K562 (cell line): ENCODE results near the gene CHDH. TPM values are rescaled to one million over a fixed set of nuclear protein-coding genes. Genes with fewer than 3 reads are reported as not detected.

Experiments used
- ATAC-seq: fragments of 200-7000 bp; cut with Tn5 transposase; 3 replicates; pipeline ENCODE4 v1.9.1; 2020; ENCODE audit warnings: moderate library complexity
- BruUV-seq: library from RNA; stranded (reverse); fragments of 400-500 nt; replicated peaks from 2 replicates; lab custom pipeline; 2021; lab: Mats Ljungman, UMichigan
- CTCF ChIA-PET: fragments of 300-600 bp; formaldehyde crosslinking; extraction: SDS; loops from one replicate; lab custom pipeline; 2021; ENCODE audit warnings: low intra/inter-chr PET ratio; lab: Yijun Ruan, JAX
- POLR2A ChIA-PET: fragments of 300-600, 350-650 bp; sonication (Branson Sonifier 250); formaldehyde crosslinking; extraction: SDS; loops from one replicate; lab custom pipeline; 2021; ENCODE audit warnings: antibody characterized with exemption, inconsistent platforms; lab: Yijun Ruan, JAX
- DNase-seq, 4 experiments: peaks; one replicate each; pipeline versions ENCODE4 v3.0.0 to v3.0.0-alpha.2; 2011 to 2018; ENCODE audit warnings: low spot score in 3 of 4, mixed read lengths in 3 of 4; ENCODE audit errors: extremely low read depth in 1 of 4
- FAIRE-seq: peaks from 2 replicates; lab custom pipeline; 2011; peaks lifted over from hg19 to GRCh38; lab: Jason Lieb, UNC
- H2AFZ ChIP-seq: 2 replicates; pipeline ENCODE4 v1.6.0; 2011; ENCODE audit warnings: low read depth, low read length, control low read depth, inconsistent platforms
- H3K27ac ChIP-seq: fragments of 200-600 bp; 3 replicates; pipeline ENCODE4 v1.8.0; 2011; ENCODE audit warnings: low read depth, mild to moderate bottlenecking, control low read depth, inconsistent platforms, low read length, moderate library complexity, mixed read lengths; ENCODE audit errors: extremely low read depth
- H3K27me3 ChIP-seq, 2 experiments: fragments of 300-600 bp in 1 of 2; 2 replicates in 1 of 2; 3 replicates in 1 of 2; pipeline versions ENCODE4 v1.6.0 to v1.8.0; 2011; ENCODE audit warnings: inconsistent platforms in 2 of 2, low read length in 2 of 2, mild to moderate bottlenecking in 1 of 2, mixed read lengths in 1 of 2, moderate library complexity in 1 of 2; ENCODE audit not compliant: control insufficient read depth in 2 of 2, insufficient read depth in 2 of 2
- H3K36me3 ChIP-seq: fragments of 300-600 bp; 3 replicates; pipeline ENCODE4 v1.8.0; 2011; ENCODE audit warnings: mild to moderate bottlenecking, low read length, inconsistent platforms; ENCODE audit not compliant: control insufficient read depth, insufficient read depth
- H3K4me1 ChIP-seq, 2 experiments: fragments of 200-600 bp in 1 of 2; replicated peaks in 1 of 2; 2 replicates in 1 of 2; 3 replicates in 1 of 2; pipeline versions ENCODE4 v1.5.1 to v1.8.0; 2011; ENCODE audit warnings: inconsistent platforms in 2 of 2, low read length in 2 of 2, mild to moderate bottlenecking in 1 of 2, mixed read lengths in 1 of 2, moderate library complexity in 1 of 2; ENCODE audit not compliant: control insufficient read depth in 2 of 2, insufficient read depth in 2 of 2
- H3K4me2 ChIP-seq: 2 replicates; pipeline ENCODE4 v1.6.1; 2011; ENCODE audit warnings: low read length, control low read depth, inconsistent platforms, mixed read lengths; ENCODE audit not compliant: insufficient read depth
- H3K4me3 ChIP-seq: fragments of 200-600 bp; sonication (generic), shearing (Covaris generic); 2 replicates; pipeline ENCODE4 v1.5.1; 2016; ENCODE audit warnings: control low read depth, inconsistent platforms
- H3K79me2 ChIP-seq: fragments of 200-600 bp; 3 replicates; pipeline ENCODE4 v1.8.0; 2011; ENCODE audit warnings: low read length, inconsistent platforms; ENCODE audit not compliant: control insufficient read depth, insufficient read depth
- H3K9ac ChIP-seq, 2 experiments: 2 replicates each; pipeline versions ENCODE4 v1.6.0 to v1.6.1; 2011; ENCODE audit warnings: low read depth in 2 of 2, low read length in 2 of 2, control low read depth in 1 of 2, inconsistent platforms in 1 of 2, mild to moderate bottlenecking in 1 of 2, mixed read lengths in 1 of 2; ENCODE audit not compliant: insufficient read depth in 1 of 2
- H3K9me1 ChIP-seq: one replicate; pipeline ENCODE4 v1.6.0; 2011; ENCODE audit warnings: inconsistent platforms, mild to moderate bottlenecking, low read length, moderate library complexity; ENCODE audit not compliant: control insufficient read depth, insufficient read depth
- H3K9me3 ChIP-seq: replicated peaks from 2 replicates; pipeline ENCODE4 v1.5.1; 2011; ENCODE audit warnings: low read depth, low read length, inconsistent platforms; ENCODE audit not compliant: control insufficient read depth, insufficient read depth
- H4K20me1 ChIP-seq: replicated peaks from 2 replicates; pipeline ENCODE4 v1.6.1; 2011; ENCODE audit warnings: low read length, inconsistent platforms, mixed read lengths; ENCODE audit not compliant: control insufficient read depth, insufficient read depth
- ADNP ChIP-seq: fragments of 200-800 bp; sonication (Bioruptor generic); IDR thresholded peaks from 2 replicates; pipeline ENCODE4 v1.6.1; 2016; ENCODE audit warnings: missing genetic modification characterization, missing compliant biosample characterization
- C11orf30 ChIP-seq: fragments of 450-650 bp; IDR thresholded peaks from 2 replicates; pipeline ENCODE4 v1.6.1; 2016; ENCODE audit warnings: low read depth, mild to moderate bottlenecking
- E2F1 ChIP-seq: sonication (generic); formaldehyde crosslinking; IDR thresholded peaks from 2 replicates; pipeline ENCODE4 v1.8.1; 2023; ENCODE audit warnings: mild to moderate bottlenecking, missing genetic modification reagents, moderate library complexity
- EWSR1 ChIP-seq: fragments of 450-650 bp; IDR thresholded peaks from 2 replicates; pipeline ENCODE4 v1.6.1; 2018; ENCODE audit warnings: borderline replicate concordance, mild to moderate bottlenecking, low read depth, moderate library complexity; ENCODE audit not compliant: partially characterized antibody
- MAFF ChIP-seq: IDR thresholded peaks from 2 replicates; pipeline ENCODE4 v1.6.1; 2012; ENCODE audit warnings: low read length, improper control_type of control experiment
- MAFG ChIP-seq: fragments of 450-650 bp; conservative IDR thresholded peaks from 2 replicates; pipeline ENCODE4 v1.6.1; 2016; ENCODE audit warnings: missing genetic modification characterization, missing compliant biosample characterization
- MEIS2 ChIP-seq: fragments of 450-650 bp; IDR thresholded peaks from 2 replicates; pipeline ENCODE4 v1.6.1; 2014; ENCODE audit warnings: mild to moderate bottlenecking; ENCODE audit not compliant: partially characterized antibody
- NCOA6 ChIP-seq: fragments of 450-650 bp; IDR thresholded peaks from 2 replicates; pipeline ENCODE4 v1.6.1; 2017; ENCODE audit warnings: mild to moderate bottlenecking
- NELFE ChIP-seq: IDR thresholded peaks from 2 replicates; pipeline ENCODE4 v1.6.1; 2011; ENCODE audit warnings: mild to moderate bottlenecking; ENCODE audit not compliant: insufficient read depth, insufficient read length
- SNRNP70 ChIP-seq: fragments of 200-400 bp; formaldehyde crosslinking; optimal IDR thresholded peaks from 2 replicates; pipeline ENCODE3; 2017; ENCODE audit warnings: low read depth, low read length
- STAT5B ChIP-seq: fragments of 250-450 bp; sonication (Bioruptor Pico); IDR thresholded peaks from 2 replicates; pipeline ENCODE4 v1.8.0; 2021; ENCODE audit warnings: mild to moderate bottlenecking, inconsistent platforms
- TCF15 ChIP-seq: fragments of 250-450 bp; sonication (Bioruptor Pico); IDR thresholded peaks from 2 replicates; pipeline ENCODE4 v1.8.0; 2022; ENCODE audit warnings: moderate library complexity, mild to moderate bottlenecking, inconsistent platforms
- TEAD2 ChIP-seq: fragments of 450-650 bp; IDR thresholded peaks from 2 replicates; pipeline ENCODE4 v1.6.1; 2016; ENCODE audit warnings: missing genetic modification characterization, control low read depth, missing compliant biosample characterization
- TRIM25 ChIP-seq: fragments of 450-650 bp; IDR thresholded peaks from 2 replicates; pipeline ENCODE4 v1.7.0; 2016; ENCODE audit warnings: borderline replicate concordance
- YY1 ChIP-seq, 3 experiments: IDR thresholded peaks; 2 replicates each; pipeline ENCODE4 v1.6.1; 2011; ENCODE audit warnings: low read length in 2 of 3, mild to moderate bottlenecking in 2 of 3, moderate library complexity in 2 of 3, borderline replicate concordance in 1 of 3, control low read depth in 1 of 3, low read depth in 1 of 3; ENCODE audit not compliant: insufficient read depth in 3 of 3, insufficient replicate concordance in 2 of 3, control insufficient read depth in 1 of 3, insufficient read length in 1 of 3; ENCODE audit errors: extremely low read depth in 1 of 3
- ZNF316 ChIP-seq: fragments of 450-650 bp; IDR thresholded peaks from 2 replicates; pipeline ENCODE4 v1.6.1; 2016
- ZNF347 ChIP-seq: fragments of 450-650 bp; formaldehyde crosslinking; IDR thresholded peaks from 2 replicates; pipeline ENCODE4 v1.4.0; 2020; ENCODE audit warnings: low read depth, mild to moderate bottlenecking, moderate library complexity
- ZNF395 ChIP-seq: fragments of 200-800 bp; sonication (Bioruptor generic); IDR thresholded peaks from 2 replicates; pipeline ENCODE4 v1.6.1; 2017; ENCODE audit warnings: missing genetic modification characterization, missing compliant biosample characterization
- WGBS: fragments of 100-300 bp; shearing (Covaris generic); methylation state at CpG from one replicate; pipeline ENCODE4 v1.1.6; 2016; ENCODE audit warnings: low coverage, mixed read lengths; ENCODE audit not compliant: insufficient coverage; ENCODE audit errors: missing lambda C conversion rate; 5-methylcytosine and 5-hydroxymethylcytosine counted together
- in situ Hi-C: fragments of 300-500 bp; cut with MboI; formaldehyde crosslinking; loops from 4 replicates; pipeline ENCODE4 v1.15.0; 2018; ENCODE audit warnings: inconsistent platforms, mixed read lengths
- intact Hi-C: fragments of 100-400 bp; cut with micrococcal nuclease; formaldehyde crosslinking; loops from 2 replicates; pipeline ENCODE4 v1.14.2; 2022
- polyA plus RNA-seq, 8 experiments: library from polyadenylated mRNA; depleted of rRNA in 4 of 8; stranded (reverse) in 5 of 8; unstranded in 3 of 8; fragments of >200 nt; fragmentation: Nextera tagmentation in 2 of 8; fragmentation: Illumina TruSeq in 1 of 8; extraction: Ambion mirVana in 2 of 8; extraction: Trizol in 1 of 8; gene quantifications; 2 replicates each; pipeline versions ENCODE4 v1.2.1 to v1.2.3, GENCODE V29; 2011 to 2014; ENCODE audit warnings: inconsistent platforms in 1 of 8, missing spikeins in 1 of 8
- total RNA-seq, 7 experiments: library from RNA; depleted of rRNA in 6 of 7; stranded (reverse); fragments of >200 nt in 6 of 7; fragmentation: Illumina TruSeq in 2 of 7; extraction: Trizol in 2 of 7; gene quantifications; 2 replicates each; pipeline versions ENCODE4 v1.2.1 to v1.2.3, GENCODE V29; 2011 to 2021; ENCODE audit warnings: low replicate concordance in 1 of 7

CHDH gene
- total and polyA plus RNA-seq, 9 of the 15 experiments (the other 6 are each of a cell fraction or from before 2014, with no cell fraction given): 0.06 to 1.9 (median 0.46) TPM

GRCh38 chr3:53778153-53778552, 68.1 kb downstream of the CHDH start:
- H2AFZ ChIP-seq: no peak overlapping the region
- DNase-seq (no peak), ATAC-seq (no peak), FAIRE-seq (no peak)
- no peaks in the 10 kb centered on the region for H3K36me3 ChIP-seq
- no TSS peak for BruUV-seq
- ChIA-PET CTCF (no interaction called here), POLR2A (no interaction called here)
- H3K9me3 ChIP-seq: no peaks in the 10 kb centered on the region
- no peaks in the 10 kb centered on the region for H4K20me1 ChIP-seq
- peaks cover 2% of the 10 kb centered on the region for H3K9me1 ChIP-seq
- H3K79me2 ChIP-seq: no peaks in the 10 kb centered on the region
- H3K4me3 ChIP-seq: no peak overlapping the region
- H3K27ac ChIP-seq: no peak overlapping the region
- H3K4me2 ChIP-seq: no peak overlapping the region
- WGBS: 0% methylated on average over 3 of the region's 3 CpGs
- in situ Hi-C loops: no loop called here
- H3K27me3 ChIP-seq: peaks cover 0 to 24% of the 10 kb centered on the region in 2 experiments; a peak in 2 of 5 replicates
- H3K9ac ChIP-seq: no peak overlapping the region
- intact Hi-C loops: no loop called here
- H3K4me1 ChIP-seq: no peaks in the 10 kb centered on the region
- TF ChIP-seq ADNP: no peak
- TF ChIP-seq NCOA6: no peak
- no peak for TF ChIP-seq ZNF395 (CRISPR knock-in tag)
- TF ChIP-seq MAFF: peak; percentile 81
- TF ChIP-seq YY1 (IDR thresholded peaks at IDR 0.05; ENCODE audit: borderline replicate concordance in 1 of 3, control insufficient read depth in 1 of 3, extremely low read depth in 1 of 3, insufficient read depth in 3 of 3, insufficient read length in 1 of 3, insufficient replicate concordance in 2 of 3, low read depth in 1 of 3, low read length in 2 of 3): no peak
- TF ChIP-seq TEAD2 (tag): no peak
- no peak for TF ChIP-seq SNRNP70
- TF ChIP-seq EWSR1: no peak
- TF ChIP-seq C11orf30: peak; percentile 81
- TF ChIP-seq TCF15 (CRISPR knock-in tag): no peak
- TF ChIP-seq MEIS2: no peak
- no peak for TF ChIP-seq TRIM25
- TF ChIP-seq MAFG (tag): peak; percentile 86
- TF ChIP-seq ZNF316: peak; percentile 90
- no peak for TF ChIP-seq E2F1
- TF ChIP-seq ZNF347 (CRISPR knock-in tag): no peak
- no peak for TF ChIP-seq STAT5B
- no peak for TF ChIP-seq NELFE
